Cardiac muscle cell (in vitro differentiated cells and primary cell): ENCODE measurements around the gene CSTF1. TPM values are rescaled to one million over a fixed set of nuclear protein-coding genes. Genes with fewer than 3 reads are reported as not detected.

Experiments used
- DNase-seq, 2 donors: peaks; one replicate each; pipeline versions ENCODE4 v3.0.0 to v3.0.0-alpha.2; 2010 to 2017; ENCODE audit warnings: low read depth in 1 of 2, low spot score in 1 of 2
- H3K27ac ChIP-seq: fragments of 200-600 bp; sonication (generic); 2 replicates; pipeline ENCODE4 v1.5.1; 2016
- H3K27me3 ChIP-seq: fragments of 200-600 bp; sonication (generic); 2 replicates; pipeline ENCODE4 v1.6.0; 2016; ENCODE audit warnings: control low read depth
- H3K36me3 ChIP-seq: fragments of 200-600 bp; sonication (generic); 2 replicates; pipeline ENCODE4 v1.5.1; 2016; ENCODE audit warnings: control low read depth
- H3K4me1 ChIP-seq: fragments of 200-600 bp; sonication (generic); 2 replicates; pipeline ENCODE4 v1.8.1; 2017; ENCODE audit warnings: low read depth, mild to moderate bottlenecking, mixed run types
- H3K4me3 ChIP-seq: fragments of 200-600 bp; sonication (generic); 2 replicates; pipeline ENCODE4 v1.5.1; 2016; ENCODE audit warnings: mild to moderate bottlenecking
- H3K9me3 ChIP-seq: fragments of 200-600 bp; sonication (generic); 2 replicates; pipeline ENCODE4 v1.5.1; 2017; ENCODE audit warnings: low read depth, mild to moderate bottlenecking, control low read depth
- polyA plus RNA-seq: library from polyadenylated mRNA; unstranded; fragments of >200 nt; fragmentation: Nextera tagmentation; extraction: Ambion mirVana; gene quantifications from 2 replicates; pipeline ENCODE4 v1.2.1, GENCODE V29; 2016
- total RNA-seq: library from RNA; depleted of rRNA; stranded (reverse); fragments of >200 nt; gene quantifications from 2 replicates; pipeline ENCODE4 v1.2.3, GENCODE V29; 2016
- TF ChIP-seq, protein P1 (sequence below): IDR thresholded peaks from 2 replicates; pipeline ENCODE4 v1.5.1; 2012; ENCODE audit warnings: low read depth, mild to moderate bottlenecking, low read length

Gene CSTF1
- total and polyA plus RNA-seq, 2 experiments from 2014 or later, result 34.9 to 46.4 TPM

- Histone ChIP-seq H3K36me3 (no peaks in the 10 kb centered on the region), H3K27me3 (no peaks in the 10 kb centered on the region), H3K4me1 (peaks cover 23% of the 10 kb centered on the region), H3K9me3 (no peaks in the 10 kb centered on the region), H3K4me3 (no peak overlapping the region), H3K27ac (no peak overlapping the region)
- DNase-seq, result no peak
- TF ChIP-seq, protein P1, sequence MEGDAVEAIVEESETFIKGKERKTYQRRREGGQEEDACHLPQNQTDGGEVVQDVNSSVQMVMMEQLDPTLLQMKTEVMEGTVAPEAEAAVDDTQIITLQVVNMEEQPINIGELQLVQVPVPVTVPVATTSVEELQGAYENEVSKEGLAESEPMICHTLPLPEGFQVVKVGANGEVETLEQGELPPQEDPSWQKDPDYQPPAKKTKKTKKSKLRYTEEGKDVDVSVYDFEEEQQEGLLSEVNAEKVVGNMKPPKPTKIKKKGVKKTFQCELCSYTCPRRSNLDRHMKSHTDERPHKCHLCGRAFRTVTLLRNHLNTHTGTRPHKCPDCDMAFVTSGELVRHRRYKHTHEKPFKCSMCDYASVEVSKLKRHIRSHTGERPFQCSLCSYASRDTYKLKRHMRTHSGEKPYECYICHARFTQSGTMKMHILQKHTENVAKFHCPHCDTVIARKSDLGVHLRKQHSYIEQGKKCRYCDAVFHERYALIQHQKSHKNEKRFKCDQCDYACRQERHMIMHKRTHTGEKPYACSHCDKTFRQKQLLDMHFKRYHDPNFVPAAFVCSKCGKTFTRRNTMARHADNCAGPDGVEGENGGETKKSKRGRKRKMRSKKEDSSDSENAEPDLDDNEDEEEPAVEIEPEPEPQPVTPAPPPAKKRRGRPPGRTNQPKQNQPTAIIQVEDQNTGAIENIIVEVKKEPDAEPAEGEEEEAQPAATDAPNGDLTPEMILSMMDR, result no peak
These were observed 34.4 kb upstream of the CSTF1 start for GRCh38 chr20:56358070-56358469.

GRCh38 chr20:56358600-56359211 is 33.7 kb upstream of the CSTF1 start, which contains the start of gene FAM210B:
Gene FAM210B, plus strand, starts transcription at chr20:56358974. Its CDS starts 32 bp downstream, at chr20:56359006.
- Histone ChIP-seq H3K4me1 (peaks cover 23% of the 10 kb centered on the region), H3K36me3 (no peaks in the 10 kb centered on the region), H3K4me3 (peak within 1 kb of the TSS; percentile 54), H3K9me3 (no peaks in the 10 kb centered on the region), H3K27ac (peak within 1 kb of the TSS; percentile 71), H3K27me3 (no peaks in the 10 kb centered on the region)
- TF ChIP-seq, protein P1, result no peak
- DNase-seq, result peak; percentile 93 to 95

GRCh38 chr20:56359212-56360132 is 33.0 kb upstream of the CSTF1 start:
- peaks cover 23% of the 10 kb centered on the region for H3K4me1 ChIP-seq
- H3K9me3 ChIP-seq, result no peaks in the 10 kb centered on the region
- H3K36me3 ChIP-seq, result no peaks in the 10 kb centered on the region
- peak overlapping the region; percentile 71 for H3K27ac ChIP-seq
- peak; percentile 68 to 82 for DNase-seq
- H3K27me3 ChIP-seq, result no peaks in the 10 kb centered on the region
- TF ChIP-seq, protein P1, result no peak
- peak overlapping the region; percentile 54 for H3K4me3 ChIP-seq

GRCh38 chr20:56360133-56360907 is 32.1 kb upstream of the CSTF1 start:
- Histone ChIP-seq H3K4me1 (peaks cover 23% of the 10 kb centered on the region), H3K27ac (peak overlapping the region; percentile 71), H3K4me3 (peak overlapping the region; percentile 54), H3K27me3 (no peaks in the 10 kb centered on the region), H3K9me3 (no peaks in the 10 kb centered on the region), H3K36me3 (peaks cover 5% of the 10 kb centered on the region)
- TF ChIP-seq, protein P1, result no peak
- DNase-seq, result no peak

- Histone ChIP-seq H3K27ac (peak overlapping the region; percentile 71), H3K36me3 (peaks cover 8% of the 10 kb centered on the region), H3K4me3 (no peak overlapping the region), H3K9me3 (no peaks in the 10 kb centered on the region), H3K4me1 (peaks cover 23% of the 10 kb centered on the region), H3K27me3 (no peaks in the 10 kb centered on the region)
- TF ChIP-seq, protein P1, result no peak
- DNase-seq, result no peak
These were observed 31.6 kb upstream of the CSTF1 start for GRCh38 chr20:56360908-56361205.
